SH-SY5Y (cell line): ENCODE measurements around the gene SLC44A4.

Source experiments
- GATA2 ChIP-seq: IDR thresholded peaks from 2 replicates; pipeline ENCODE4 v1.6.1; 2011; ENCODE audit warnings: mild to moderate bottlenecking, low read depth, low read length
- GATA3 ChIP-seq: IDR thresholded peaks from 2 replicates; pipeline ENCODE4 v1.6.1; 2011; ENCODE audit warnings: low read depth, mild to moderate bottlenecking, low read length, moderate library complexity

DNA sequence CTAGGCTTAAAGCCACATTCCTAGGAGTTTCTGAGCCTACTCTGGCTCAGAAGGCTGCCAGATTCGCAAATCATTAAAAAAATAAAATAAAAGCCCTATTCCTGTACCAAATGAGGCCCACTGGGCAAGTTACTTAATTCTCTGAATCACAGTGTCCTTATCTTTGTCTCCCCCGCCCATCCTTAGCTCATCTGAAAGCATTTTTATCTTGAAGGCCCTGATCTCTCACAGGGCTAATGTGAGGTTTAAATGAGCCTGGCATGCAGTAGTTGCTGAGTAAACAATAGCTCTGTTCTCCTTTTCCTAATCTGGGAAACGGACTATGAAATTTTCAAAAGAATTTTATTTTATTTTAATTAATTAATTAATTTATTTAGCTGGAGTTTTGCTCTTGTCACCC, 25.2 kb upstream of the SLC44A4 start:
- no peak for TF ChIP-seq GATA2
- no peak for TF ChIP-seq GATA3
